SK-N-MC (cell line): ENCODE measurements around the gene USP44.

Experiments
- DNase-seq: peaks from one replicate; pipeline ENCODE4 v3.0.0-alpha.2; 2011; ENCODE audit warnings: low read depth, low spot score
- H3K27ac ChIP-seq: fragments of 200-600 bp; sonication (generic); 2 replicates; pipeline ENCODE4 v1.5.1; 2016; ENCODE audit warnings: mixed run types
- H3K36me3 ChIP-seq: fragments of 200-600 bp; sonication (generic); 2 replicates; pipeline ENCODE4 v1.6.1; 2017; ENCODE audit warnings: antibody characterized with exemption, low read length, mixed read lengths; ENCODE audit not compliant: insufficient read depth
- H3K4me3 ChIP-seq: fragments of 200-600 bp; sonication (generic); 2 replicates; pipeline ENCODE4 v1.5.1; 2016
- H3K9ac ChIP-seq: fragments of 200-600 bp; sonication (generic); 2 replicates; pipeline ENCODE4 v1.8.0; 2017; ENCODE audit warnings: mixed run types, mixed read lengths; ENCODE audit not compliant: insufficient read length
- H3K9me3 ChIP-seq: fragments of 200-600 bp; sonication (generic); 2 replicates; pipeline ENCODE4 v1.6.1; 2017; ENCODE audit warnings: low read depth, mild to moderate bottlenecking, antibody characterized with exemption, low read length, moderate library complexity, mixed read lengths
- EZH2 ChIP-seq: fragments of 200-600 bp; sonication (generic); IDR thresholded peaks from one replicate; pipeline ENCODE4 v1.6.1; 2017; ENCODE audit warnings: antibody characterized with exemption
- FOXP2 ChIP-seq: optimal IDR thresholded peaks from 2 replicates; pipeline ENCODE3; 2011; ENCODE audit warnings: mild to moderate bottlenecking, moderate library complexity; ENCODE audit not compliant: insufficient read depth; ENCODE audit errors: extremely low read length, control extremely low read depth
- POLR2AphosphoS5 ChIP-seq: IDR thresholded peaks from 2 replicates; pipeline ENCODE4 v1.6.1; 2012; ENCODE audit warnings: mild to moderate bottlenecking, low read depth, low read length, borderline replicate concordance

The USP44 gene

DNA sequence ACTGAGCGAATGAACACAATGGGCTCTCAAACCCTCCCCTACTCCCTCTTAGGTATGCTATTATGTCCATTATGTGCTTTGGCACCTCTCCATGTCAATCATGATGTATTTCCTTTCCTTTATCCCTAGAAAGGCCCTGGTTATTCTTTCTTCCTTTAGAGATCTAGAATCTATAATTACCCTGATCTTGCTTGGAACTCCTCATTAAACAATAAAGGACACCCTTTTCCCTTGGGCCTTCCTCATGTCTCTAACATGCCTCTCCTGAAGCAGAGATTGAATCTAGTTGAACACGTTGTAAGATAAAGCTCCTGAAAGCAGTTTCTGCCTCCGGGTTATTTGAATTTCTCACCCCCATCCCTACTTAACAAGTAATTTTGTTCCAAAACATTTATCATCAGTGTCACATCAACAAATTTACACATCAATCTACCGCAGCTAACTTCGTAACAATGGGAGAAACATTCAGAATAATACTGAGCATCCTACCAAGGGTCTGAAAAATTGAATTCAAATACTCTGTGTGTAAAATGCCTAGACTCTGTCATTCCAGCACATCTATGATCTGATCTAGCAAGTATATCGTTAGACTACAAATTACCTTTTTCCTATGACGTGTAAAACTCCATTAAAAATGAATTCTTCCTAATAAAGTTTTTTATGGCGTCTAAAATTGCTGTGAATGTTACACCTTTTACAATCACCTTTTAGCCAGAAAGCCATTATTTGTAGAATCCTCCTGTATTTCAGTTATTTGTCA is 5.4 kb downstream of the USP44 start:
- no peak for DNase-seq
- Histone ChIP-seq H3K9me3 (peaks cover 5% of the 10 kb centered on the region; the same call in 1 of the 2 replicates), H3K9ac (no peak overlapping the region), H3K36me3 (no peaks in the 10 kb centered on the region), H3K4me3 (no peak overlapping the region), H3K27ac (no peak overlapping the region)
- no peak for TF ChIP-seq FOXP2
- no peak for TF ChIP-seq EZH2
- no peak for TF ChIP-seq POLR2AphosphoS5

DNA sequence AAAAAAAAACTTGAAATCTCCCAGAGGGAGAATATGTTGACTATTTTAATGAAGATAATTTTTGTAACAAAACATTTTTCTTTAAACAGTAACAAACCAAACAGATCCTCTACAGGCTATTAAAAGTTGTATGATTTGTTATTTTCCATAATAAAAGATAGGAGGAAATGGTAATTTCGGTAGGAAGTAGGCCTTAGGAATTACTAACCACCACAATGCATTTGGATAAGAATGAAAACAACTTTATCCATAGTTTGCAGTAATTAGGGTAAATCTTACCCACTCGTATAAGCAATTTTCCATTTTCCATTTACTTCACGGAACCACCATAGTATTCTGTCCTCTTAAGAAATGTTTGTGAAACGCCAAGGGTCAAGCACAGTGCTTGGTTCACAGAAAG is 6.0 kb downstream of the USP44 start:
- H3K4me3 ChIP-seq: no peak overlapping the region
- no peak for TF ChIP-seq EZH2
- TF ChIP-seq POLR2AphosphoS5: no peak
- no peak for TF ChIP-seq FOXP2
- no peak overlapping the region for H3K9ac ChIP-seq
- no peak overlapping the region for H3K27ac ChIP-seq
- DNase-seq: no peak
- H3K36me3 ChIP-seq: no peaks in the 10 kb centered on the region
- peaks cover 5% of the 10 kb centered on the region; the same call in 1 of the 2 replicates for H3K9me3 ChIP-seq

DNA sequence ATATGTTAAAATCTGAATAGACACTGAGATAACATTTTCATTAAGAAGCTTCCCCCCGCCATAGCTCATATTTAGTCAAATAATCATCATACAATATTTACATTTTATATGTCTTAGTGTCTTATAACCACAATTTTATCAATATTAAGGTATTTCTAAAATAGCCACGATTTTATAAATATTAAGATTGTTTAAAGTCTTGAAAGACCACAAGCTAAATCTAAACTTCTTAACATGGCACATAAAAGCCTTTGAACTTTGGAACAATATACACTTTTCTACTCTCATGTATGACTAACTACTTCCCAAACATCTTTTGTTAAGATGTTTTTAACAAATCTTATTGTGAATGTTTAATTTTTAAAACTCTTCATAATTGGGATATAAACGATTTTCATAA is 6.5 kb downstream of the USP44 start:
- Histone ChIP-seq H3K9ac (no peak overlapping the region), H3K36me3 (no peaks in the 10 kb centered on the region), H3K27ac (no peak overlapping the region), H3K9me3 (peaks cover 5% of the 10 kb centered on the region; the same call in 1 of the 2 replicates), H3K4me3 (no peak overlapping the region)
- no peak for DNase-seq
- TF ChIP-seq EZH2 (no peak), FOXP2 (no peak), POLR2AphosphoS5 (no peak)

DNA sequence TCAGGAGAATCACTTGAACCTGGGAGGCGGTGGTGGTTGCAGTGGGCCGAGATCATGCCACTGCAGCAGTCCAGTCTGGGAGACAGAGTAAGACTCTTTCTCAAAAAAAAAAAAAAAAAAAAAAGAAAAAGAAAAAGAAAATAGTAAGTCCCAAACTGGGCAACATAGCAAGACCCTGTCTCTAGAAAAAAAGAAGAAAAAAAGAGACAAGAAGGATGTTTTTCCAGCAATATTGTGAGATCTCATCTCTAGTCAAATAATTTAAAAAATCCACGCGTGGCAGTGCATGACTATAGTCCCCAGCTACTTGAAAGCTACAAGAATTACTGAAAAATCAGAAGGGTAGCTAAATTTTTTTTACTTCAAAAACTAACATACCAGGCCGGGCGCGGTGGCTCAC is 8.0 kb downstream of the USP44 start:
- TF ChIP-seq EZH2 (no peak), FOXP2 (no peak), POLR2AphosphoS5 (no peak)
- no peaks in the 10 kb centered on the region for H3K36me3 ChIP-seq
- H3K4me3 ChIP-seq: no peak overlapping the region
- no peaks in the 10 kb centered on the region for H3K9me3 ChIP-seq
- DNase-seq: no peak
- H3K27ac ChIP-seq: no peak overlapping the region
- no peak overlapping the region for H3K9ac ChIP-seq

DNA sequence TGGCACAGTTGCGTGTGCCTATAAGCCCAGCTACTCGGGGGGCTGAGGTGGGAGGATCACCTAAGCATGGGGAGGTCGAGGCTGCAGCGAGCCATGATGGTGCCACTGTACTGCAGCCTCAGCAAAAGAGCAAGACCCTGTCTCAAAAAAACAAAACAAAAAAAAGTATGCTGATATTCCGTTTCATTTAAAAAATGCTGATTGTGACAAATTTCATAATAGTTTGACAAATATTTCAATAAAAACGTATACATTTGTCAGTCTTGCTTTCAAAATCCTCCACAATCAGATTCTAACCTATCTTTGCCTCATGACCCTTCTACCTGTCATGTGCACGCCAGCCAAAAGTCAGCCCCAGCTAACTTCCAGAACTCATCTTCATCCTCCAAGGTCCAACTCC is 9.8 kb downstream of the USP44 start:
- Histone ChIP-seq H3K27ac (no peak overlapping the region), H3K4me3 (no peak overlapping the region), H3K9me3 (no peaks in the 10 kb centered on the region), H3K9ac (no peak overlapping the region), H3K36me3 (no peaks in the 10 kb centered on the region)
- DNase-seq: no peak
- TF ChIP-seq EZH2 (no peak), POLR2AphosphoS5 (no peak), FOXP2 (no peak)

DNA sequence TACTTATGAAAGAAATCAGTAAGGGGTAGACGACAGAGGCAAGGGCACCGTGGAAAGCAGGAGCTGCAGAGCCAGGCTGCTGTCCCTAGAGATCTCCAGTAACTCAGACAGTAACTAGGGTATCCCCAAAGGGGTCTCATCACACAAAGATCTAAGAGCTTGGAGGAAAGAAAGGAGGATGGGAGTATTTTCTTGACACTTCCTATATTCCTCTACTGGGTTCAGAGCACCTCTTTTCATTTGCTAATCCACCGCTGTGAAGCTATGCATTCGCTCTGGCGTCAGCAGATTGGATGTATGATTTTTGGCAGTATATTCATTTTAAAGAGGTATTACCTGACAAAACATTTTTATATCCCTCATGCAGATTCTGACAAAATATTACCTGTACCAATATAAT is 12.6 kb downstream of the USP44 start:
- Histone ChIP-seq H3K4me3 (no peak overlapping the region), H3K9ac (no peak overlapping the region), H3K9me3 (no peaks in the 10 kb centered on the region), H3K36me3 (no peaks in the 10 kb centered on the region), H3K27ac (no peak overlapping the region)
- no peak for DNase-seq
- TF ChIP-seq POLR2AphosphoS5 (no peak), FOXP2 (no peak), EZH2 (no peak)

DNA sequence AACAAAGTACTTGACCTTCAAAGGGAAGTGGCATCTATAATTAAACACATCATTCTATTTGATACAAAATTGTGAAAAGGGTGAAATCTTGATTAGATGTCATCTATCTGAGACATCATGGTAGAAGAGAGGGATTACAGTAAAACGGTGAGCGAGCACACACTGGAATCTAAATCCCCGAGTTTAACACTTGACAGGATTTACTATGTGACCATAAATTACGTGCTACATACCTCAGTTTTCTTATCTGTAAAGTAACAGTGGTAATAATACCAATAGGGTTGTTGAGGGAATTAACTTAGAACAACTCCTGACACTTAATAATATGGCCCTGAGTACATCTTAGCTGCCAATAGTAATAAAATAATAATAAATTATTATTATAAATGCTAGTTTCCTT is 13.3 kb downstream of the USP44 start:
- no peak overlapping the region for H3K9ac ChIP-seq
- no peak for DNase-seq
- H3K27ac ChIP-seq: no peak overlapping the region
- TF ChIP-seq FOXP2 (no peak), EZH2 (no peak), POLR2AphosphoS5 (no peak)
- no peaks in the 10 kb centered on the region for H3K9me3 ChIP-seq
- H3K36me3 ChIP-seq: no peaks in the 10 kb centered on the region
- H3K4me3 ChIP-seq: no peak overlapping the region

DNA sequence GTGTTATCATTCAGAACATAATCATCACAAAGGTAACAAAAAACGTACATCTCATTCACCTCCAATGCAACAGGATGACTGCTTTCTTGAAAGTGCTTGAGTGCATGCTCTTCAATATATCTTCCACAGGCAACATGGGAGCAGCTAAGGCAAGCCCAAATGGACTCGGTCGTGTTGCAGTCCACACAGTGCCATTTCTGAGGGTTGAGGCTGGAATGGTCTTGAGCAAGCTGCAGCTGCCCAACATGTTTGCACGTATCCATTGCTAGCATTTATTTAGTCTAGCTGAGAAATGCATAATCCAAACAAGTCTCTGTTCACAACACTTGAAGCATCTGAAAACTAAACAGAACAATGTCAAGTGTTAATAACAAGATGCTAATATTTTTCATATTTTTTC is 17.3 kb downstream of the USP44 start:
- DNase-seq: no peak
- no peak overlapping the region for H3K9ac ChIP-seq
- no peak overlapping the region for H3K4me3 ChIP-seq
- TF ChIP-seq POLR2AphosphoS5 (no peak), FOXP2 (no peak), EZH2 (no peak)
- no peaks in the 10 kb centered on the region for H3K36me3 ChIP-seq
- no peaks in the 10 kb centered on the region for H3K9me3 ChIP-seq
- no peak overlapping the region for H3K27ac ChIP-seq

DNA sequence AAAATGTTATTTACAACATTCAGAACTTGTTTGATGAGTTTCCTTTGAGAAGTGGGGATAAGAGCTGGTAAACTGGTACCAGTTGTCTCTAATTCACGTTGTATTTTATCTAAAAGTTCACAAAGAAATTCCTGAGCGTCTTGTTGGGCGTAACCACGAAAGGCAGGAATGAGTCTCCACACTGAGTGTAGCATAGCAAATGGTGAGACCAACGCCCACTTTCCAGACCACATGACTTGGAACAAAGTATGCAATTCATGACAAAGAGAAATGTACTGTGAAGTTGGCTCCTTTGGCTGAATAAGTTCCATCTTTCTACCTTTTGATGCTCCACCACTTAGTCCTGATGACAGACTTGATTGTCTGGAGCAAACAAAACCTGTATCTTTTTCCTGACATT is 18.4 kb downstream of the USP44 start:
- TF ChIP-seq EZH2 (no peak), FOXP2 (no peak), POLR2AphosphoS5 (no peak)
- H3K27ac ChIP-seq: no peak overlapping the region
- no peak for DNase-seq
- H3K9ac ChIP-seq: no peak overlapping the region
- no peaks in the 10 kb centered on the region for H3K9me3 ChIP-seq
- no peaks in the 10 kb centered on the region for H3K36me3 ChIP-seq
- H3K4me3 ChIP-seq: no peak overlapping the region
